ENCODE data around the gene ZNF793.
A peak's percentile ranks its signal among the peaks of the same experiment; 100 is the strongest.

ZNF793 gene

DNA sequence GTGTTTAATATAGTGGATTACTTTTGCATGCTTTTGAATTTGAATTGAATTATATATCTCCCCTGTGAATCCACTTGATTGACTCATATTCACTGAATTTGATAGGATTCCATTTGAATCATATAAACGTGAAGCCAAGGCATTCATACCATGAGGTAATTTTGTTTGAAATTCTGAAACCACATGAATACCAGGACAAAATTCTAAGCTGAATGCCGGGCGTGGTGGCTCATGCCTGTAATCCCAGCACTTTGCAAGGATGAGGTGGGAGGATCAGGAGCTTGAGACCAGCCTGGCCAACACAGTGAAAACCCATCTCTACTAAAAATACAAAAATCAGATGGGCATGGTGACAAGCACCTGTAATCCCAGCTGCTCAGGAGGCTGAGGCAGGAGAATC is 4.4 kb downstream of the ZNF793 start:
- Histone ChIP-seq H3K4me1 (ENCODE audit: control insufficient read depth, insufficient read depth, low read length) (no peaks in the 10 kb centered on the region), H3K9ac (ENCODE audit: low read length) (no peak overlapping the region), H3K9me3 (ENCODE audit: control insufficient read depth, low read length) (no peaks in the 10 kb centered on the region), H3K4me3 (ENCODE audit: low read length) (no peak overlapping the region), H3K27me3 (ENCODE audit: control insufficient read depth, insufficient read depth, low read length) (no peaks in the 10 kb centered on the region), H3K36me3 (ENCODE audit: control insufficient read depth, insufficient read depth, low read length) (no peaks in the 10 kb centered on the region)

DNA sequence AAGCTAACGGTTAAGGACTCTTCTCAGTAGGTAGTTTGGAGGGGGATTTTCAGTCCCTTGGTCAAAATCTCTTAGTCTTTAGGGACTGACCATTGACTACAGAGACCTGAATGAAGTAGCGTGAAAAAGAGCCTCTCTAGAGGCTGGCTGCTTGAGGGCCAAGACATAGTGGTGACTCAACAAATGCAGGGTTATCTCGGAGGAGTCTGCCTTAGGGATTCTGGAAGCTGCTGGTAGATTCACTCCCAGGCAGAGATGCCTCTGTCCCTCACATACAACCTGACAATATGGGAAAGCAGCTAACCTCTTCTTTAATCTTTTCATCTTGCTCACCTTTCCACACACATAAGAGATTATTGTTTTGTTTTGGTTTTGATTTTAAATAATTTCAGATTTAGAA is 5.1 kb downstream of the ZNF793 start:
- H3K4me1 ChIP-seq (ENCODE audit: control insufficient read depth, insufficient read depth, low read length): no peaks in the 10 kb centered on the region
- H3K4me3 ChIP-seq (ENCODE audit: low read length): no peak overlapping the region
- H3K9me3 ChIP-seq (ENCODE audit: control insufficient read depth, low read length): no peaks in the 10 kb centered on the region
- no peak overlapping the region for H3K9ac ChIP-seq (ENCODE audit: low read length)
- no peaks in the 10 kb centered on the region for H3K27me3 ChIP-seq (ENCODE audit: control insufficient read depth, insufficient read depth, low read length)
- H3K36me3 ChIP-seq (ENCODE audit: control insufficient read depth, insufficient read depth, low read length): no peaks in the 10 kb centered on the region

DNA sequence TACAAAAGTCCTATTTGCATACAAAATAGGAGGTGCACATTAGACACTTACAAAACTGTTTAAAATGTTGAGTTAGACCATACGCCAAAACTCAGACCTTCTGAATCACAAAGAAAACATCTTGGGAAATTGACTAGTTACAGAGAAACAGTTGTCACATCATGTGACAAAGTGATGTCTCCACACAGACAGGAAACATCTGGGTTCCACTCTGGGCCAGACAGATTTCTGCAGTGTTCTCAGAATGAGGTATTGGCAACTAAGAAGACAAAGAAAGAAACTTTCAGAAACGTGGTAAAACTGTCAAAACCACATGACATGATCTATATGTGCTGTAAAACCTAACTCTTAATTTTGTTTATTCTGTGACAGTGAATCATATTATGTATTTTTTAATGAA is 6.7 kb downstream of the ZNF793 start:
- Histone ChIP-seq H3K9ac (ENCODE audit: low read length) (no peak overlapping the region), H3K36me3 (ENCODE audit: control insufficient read depth, insufficient read depth, low read length) (no peaks in the 10 kb centered on the region), H3K4me1 (ENCODE audit: control insufficient read depth, insufficient read depth, low read length) (no peaks in the 10 kb centered on the region), H3K27me3 (ENCODE audit: control insufficient read depth, insufficient read depth, low read length) (no peaks in the 10 kb centered on the region), H3K9me3 (ENCODE audit: control insufficient read depth, low read length) (no peaks in the 10 kb centered on the region), H3K4me3 (ENCODE audit: low read length) (no peak overlapping the region)

DNA sequence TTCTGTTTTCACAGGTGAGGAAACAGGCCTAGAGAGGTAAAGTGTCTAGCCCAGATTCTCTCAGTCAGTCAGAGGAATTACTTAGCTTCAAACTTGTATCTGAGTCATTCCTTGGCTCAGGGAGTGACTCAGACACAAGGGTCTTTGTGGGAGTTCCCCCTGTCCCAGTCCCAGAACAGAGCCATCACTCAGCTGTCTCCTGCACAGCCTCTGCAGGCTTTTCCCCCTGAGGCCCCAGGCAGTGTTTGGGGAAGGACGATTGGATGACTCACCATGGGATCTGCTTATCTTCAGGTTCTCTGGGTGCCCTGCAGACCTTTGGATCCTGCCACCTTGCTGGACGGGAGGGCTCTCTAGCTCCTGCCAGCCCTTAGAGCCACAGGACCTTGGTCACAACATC is 13.2 kb downstream of the ZNF793 start:
- Histone ChIP-seq H3K9me3 (ENCODE audit: control insufficient read depth, low read length) (no peaks in the 10 kb centered on the region), H3K36me3 (ENCODE audit: control insufficient read depth, insufficient read depth, low read length) (peaks cover 6% of the 10 kb centered on the region), H3K27me3 (ENCODE audit: control insufficient read depth, insufficient read depth, low read length) (no peaks in the 10 kb centered on the region), H3K4me3 (ENCODE audit: low read length) (no peak overlapping the region), H3K4me1 (ENCODE audit: control insufficient read depth, insufficient read depth, low read length) (no peaks in the 10 kb centered on the region), H3K9ac (ENCODE audit: low read length) (no peak overlapping the region)

DNA sequence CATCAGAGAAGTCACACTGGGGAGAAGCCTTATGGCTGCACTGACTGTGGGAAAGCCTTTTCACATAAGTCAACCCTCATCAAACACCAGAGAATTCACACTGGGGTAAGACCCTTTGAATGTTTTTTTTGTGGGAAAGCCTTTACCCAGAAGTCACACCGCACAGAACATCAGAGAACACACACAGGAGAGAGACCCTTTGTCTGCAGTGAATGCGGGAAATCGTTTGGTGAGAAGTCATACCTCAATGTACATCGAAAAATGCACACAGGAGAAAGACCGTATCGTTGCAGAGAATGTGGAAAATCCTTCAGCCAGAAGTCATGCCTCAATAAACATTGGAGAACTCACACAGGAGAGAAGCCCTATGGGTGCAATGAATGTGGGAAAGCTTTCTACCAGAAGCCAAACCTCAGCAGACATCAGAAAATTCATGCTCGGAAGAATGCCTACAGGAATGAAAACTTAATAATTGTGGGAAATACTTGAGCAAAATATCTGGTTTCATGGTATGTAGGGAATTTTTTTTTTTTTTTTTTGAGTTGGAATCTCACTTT is 30.7 kb downstream of the ZNF793 start:
- H3K27me3 ChIP-seq (ENCODE audit: control insufficient read depth, insufficient read depth, low read length): no peaks in the 10 kb centered on the region
- no peak overlapping the region for H3K9ac ChIP-seq (ENCODE audit: low read length)
- peaks cover 12% of the 10 kb centered on the region for H3K36me3 ChIP-seq (ENCODE audit: control insufficient read depth, insufficient read depth, low read length)
- no peaks in the 10 kb centered on the region for H3K4me1 ChIP-seq (ENCODE audit: control insufficient read depth, insufficient read depth, low read length)
- H3K9me3 ChIP-seq (ENCODE audit: control insufficient read depth, low read length): peaks cover 15% of the 10 kb centered on the region
- H3K4me3 ChIP-seq (ENCODE audit: low read length): no peak overlapping the region

DNA sequence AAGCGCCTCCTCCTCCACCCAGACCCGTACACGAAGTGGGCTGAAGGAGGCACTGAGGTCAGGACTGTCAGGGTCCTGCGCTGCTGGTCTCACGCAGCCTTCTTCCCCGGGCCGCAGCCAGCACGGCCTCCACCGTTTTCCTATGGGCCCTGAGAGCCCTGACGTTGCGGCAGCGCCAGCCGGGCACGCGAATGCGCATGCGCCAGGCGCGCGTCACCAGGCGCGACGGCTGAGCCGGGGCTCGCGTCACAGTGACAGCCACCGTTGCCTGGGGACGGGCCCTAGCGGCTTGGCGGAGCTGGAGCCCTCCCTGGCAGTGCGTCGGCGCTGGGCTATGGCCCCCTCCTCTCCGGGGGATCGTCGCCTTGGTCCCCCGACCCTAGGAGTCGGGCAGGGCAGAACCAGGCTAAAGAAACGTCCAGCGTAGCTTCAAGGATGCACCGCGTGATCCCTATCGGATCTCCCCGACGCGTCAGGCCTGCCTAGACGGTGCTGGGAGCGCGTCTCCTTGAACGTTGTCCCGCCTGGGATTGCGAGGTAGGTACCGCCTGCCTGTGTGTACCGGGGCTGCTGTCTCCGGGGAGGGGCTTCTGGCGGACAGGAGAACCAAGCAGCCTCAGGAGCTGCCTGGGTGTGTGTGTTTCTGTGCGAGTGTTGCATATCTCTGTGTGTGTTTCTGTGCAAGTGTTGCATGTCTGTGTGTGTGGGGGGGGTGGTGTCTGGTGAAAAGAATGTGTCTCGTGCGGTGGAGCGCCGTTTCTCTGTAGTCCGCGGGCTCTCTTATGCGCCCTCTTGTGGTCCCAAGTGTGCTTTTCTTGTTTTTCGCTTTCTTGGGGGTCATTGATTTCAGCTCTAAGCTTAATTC is 44.6 kb downstream of the ZNF793 start:
- H3K4me3 ChIP-seq (ENCODE audit: low read length): peak overlapping the region; percentile 41
- no peak overlapping the region for H3K9ac ChIP-seq (ENCODE audit: low read length)
- H3K27me3 ChIP-seq (ENCODE audit: control insufficient read depth, insufficient read depth, low read length): no peaks in the 10 kb centered on the region
- no peaks in the 10 kb centered on the region for H3K36me3 ChIP-seq (ENCODE audit: control insufficient read depth, insufficient read depth, low read length)
- no peaks in the 10 kb centered on the region for H3K4me1 ChIP-seq (ENCODE audit: control insufficient read depth, insufficient read depth, low read length)
- peaks cover 28% of the 10 kb centered on the region for H3K9me3 ChIP-seq (ENCODE audit: control insufficient read depth, low read length)

DNA sequence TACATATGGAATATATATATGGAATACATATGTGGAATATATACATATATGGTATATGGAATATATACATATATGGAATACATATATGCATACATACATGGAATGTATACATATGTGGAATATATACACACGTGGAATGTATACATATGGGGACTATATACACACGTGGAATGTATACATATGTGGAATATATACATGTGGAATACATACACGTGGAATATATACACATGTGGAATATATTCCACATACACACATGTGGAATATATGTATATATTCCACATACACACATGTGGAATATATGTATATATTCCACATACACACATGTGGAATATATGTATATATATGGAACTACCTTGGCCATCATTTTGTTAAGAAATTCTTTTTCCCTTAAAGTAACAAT is 56.8 kb downstream of the ZNF793 start:
- H3K4me3 ChIP-seq (ENCODE audit: low read length): no peak overlapping the region
- H3K4me1 ChIP-seq (ENCODE audit: control insufficient read depth, insufficient read depth, low read length): no peaks in the 10 kb centered on the region
- H3K27me3 ChIP-seq (ENCODE audit: control insufficient read depth, insufficient read depth, low read length): no peaks in the 10 kb centered on the region
- H3K36me3 ChIP-seq (ENCODE audit: control insufficient read depth, insufficient read depth, low read length): no peaks in the 10 kb centered on the region
- no peak overlapping the region for H3K9ac ChIP-seq (ENCODE audit: low read length)
- H3K9me3 ChIP-seq (ENCODE audit: control insufficient read depth, low read length): peaks cover 39% of the 10 kb centered on the region

DNA sequence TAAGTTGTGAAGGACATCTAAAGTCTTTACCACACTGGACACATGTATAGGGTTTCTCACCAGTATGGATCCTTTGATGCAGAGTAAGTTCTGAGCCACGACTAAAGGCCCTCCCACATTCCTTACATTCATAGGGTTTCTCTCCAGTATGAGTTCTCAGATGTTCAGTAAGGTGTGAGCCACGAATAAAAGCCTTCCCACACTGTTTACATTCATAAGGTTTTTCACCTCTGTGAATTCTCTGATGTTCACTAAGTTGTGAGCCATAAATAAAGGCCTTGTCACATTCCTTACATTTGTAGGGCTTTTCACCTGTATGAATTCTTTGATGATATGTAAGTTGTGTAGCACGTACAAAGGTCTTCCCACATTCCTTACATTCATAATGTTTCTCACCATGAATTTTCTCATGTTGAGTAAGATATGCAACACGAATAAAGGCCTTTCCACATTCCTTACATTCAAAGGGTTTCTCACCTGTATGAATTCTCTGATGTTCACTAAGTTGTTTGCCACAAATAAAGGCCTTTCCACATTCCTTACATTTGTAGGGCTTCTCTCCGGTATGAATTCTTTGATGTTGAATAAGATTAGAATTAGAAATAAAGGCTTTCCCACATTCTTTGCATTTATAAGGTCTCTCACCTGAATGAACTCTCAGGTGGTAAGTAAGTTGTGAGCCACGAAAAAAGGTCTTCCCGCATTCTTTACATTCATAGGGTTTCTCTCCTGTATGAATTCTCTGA is 58.1 kb downstream of the ZNF793 start:
- Histone ChIP-seq H3K4me1 (ENCODE audit: control insufficient read depth, insufficient read depth, low read length) (no peaks in the 10 kb centered on the region), H3K27me3 (ENCODE audit: control insufficient read depth, insufficient read depth, low read length) (no peaks in the 10 kb centered on the region), H3K9ac (ENCODE audit: low read length) (no peak overlapping the region), H3K4me3 (ENCODE audit: low read length) (no peak overlapping the region), H3K9me3 (ENCODE audit: control insufficient read depth, low read length) (peaks cover 37% of the 10 kb centered on the region), H3K36me3 (ENCODE audit: control insufficient read depth, insufficient read depth, low read length) (no peaks in the 10 kb centered on the region)

DNA sequence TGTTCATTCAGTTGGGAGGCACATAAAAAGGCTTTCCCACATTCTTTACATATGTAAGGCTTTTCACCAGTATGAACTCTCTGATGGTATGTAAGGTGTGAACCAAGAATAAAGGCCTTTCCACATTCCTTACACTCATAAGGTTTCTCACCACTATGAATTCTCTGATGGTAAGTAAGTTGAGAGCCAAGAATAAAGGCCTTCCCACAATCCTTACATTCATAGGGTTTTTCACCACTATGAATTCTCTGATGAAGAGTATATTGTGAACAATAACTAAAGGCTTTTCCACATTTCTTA is 58.6 kb downstream of the ZNF793 start:
- Histone ChIP-seq H3K9me3 (ENCODE audit: control insufficient read depth, low read length) (peaks cover 39% of the 10 kb centered on the region), H3K27me3 (ENCODE audit: control insufficient read depth, insufficient read depth, low read length) (no peaks in the 10 kb centered on the region), H3K36me3 (ENCODE audit: control insufficient read depth, insufficient read depth, low read length) (no peaks in the 10 kb centered on the region), H3K4me3 (ENCODE audit: low read length) (no peak overlapping the region), H3K9ac (ENCODE audit: low read length) (no peak overlapping the region), H3K4me1 (ENCODE audit: control insufficient read depth, insufficient read depth, low read length) (no peaks in the 10 kb centered on the region)

DNA sequence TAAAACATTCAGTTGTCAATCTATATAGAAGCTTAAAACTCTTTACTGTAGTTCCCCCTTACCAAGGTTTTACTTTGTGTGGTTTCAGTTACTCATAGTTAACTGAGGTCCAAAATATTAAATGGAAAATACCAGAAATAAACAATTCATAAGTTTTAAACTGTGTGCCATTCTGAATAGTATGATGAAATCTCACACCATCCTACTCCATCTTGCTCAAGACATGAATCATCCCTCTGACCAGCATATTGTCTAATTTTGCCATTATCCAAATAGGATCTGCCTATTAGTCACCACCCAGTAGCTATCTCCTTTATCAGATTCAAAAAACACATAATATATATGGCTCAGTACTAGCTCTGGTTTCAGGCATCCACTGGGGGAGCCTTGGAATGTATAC is 65.5 kb downstream of the ZNF793 start:
- H3K36me3 ChIP-seq (ENCODE audit: control insufficient read depth, insufficient read depth, low read length): peaks cover 7% of the 10 kb centered on the region
- H3K27me3 ChIP-seq (ENCODE audit: control insufficient read depth, insufficient read depth, low read length): no peaks in the 10 kb centered on the region
- peaks cover 15% of the 10 kb centered on the region for H3K9me3 ChIP-seq (ENCODE audit: control insufficient read depth, low read length)

DNA sequence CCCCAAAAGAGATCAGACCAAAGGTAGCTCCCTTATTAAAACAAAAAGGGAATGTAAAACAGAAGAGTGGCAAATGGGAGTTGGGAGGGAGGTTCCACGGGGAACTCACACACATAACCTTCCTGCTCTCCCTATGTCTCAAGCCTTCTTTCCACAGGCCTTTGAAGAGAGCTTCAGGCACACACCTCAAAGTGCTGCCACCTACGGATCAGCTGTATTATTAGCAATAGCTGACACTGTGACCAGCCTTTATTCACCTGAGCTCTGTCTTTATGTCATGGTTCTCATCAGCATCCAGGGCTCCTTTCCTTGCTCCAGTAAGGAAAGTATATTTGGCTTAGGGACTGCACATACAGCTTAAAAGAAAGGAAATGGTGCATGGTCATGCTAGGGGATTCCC is 76.6 kb downstream of the ZNF793 start:
- Histone ChIP-seq H3K36me3 (ENCODE audit: control insufficient read depth, insufficient read depth, low read length) (peaks cover 10% of the 10 kb centered on the region), H3K4me3 (ENCODE audit: low read length) (no peak overlapping the region), H3K9me3 (ENCODE audit: control insufficient read depth, low read length) (peaks cover 33% of the 10 kb centered on the region), H3K4me1 (ENCODE audit: control insufficient read depth, insufficient read depth, low read length) (no peaks in the 10 kb centered on the region), H3K27me3 (ENCODE audit: control insufficient read depth, insufficient read depth, low read length) (no peaks in the 10 kb centered on the region), H3K9ac (ENCODE audit: low read length) (no peak overlapping the region)

More for the DNA sequence above, 65.5 kb downstream of the ZNF793 start:
- Histone ChIP-seq H3K9ac (ENCODE audit: low read length) (no peak overlapping the region), H3K4me3 (ENCODE audit: low read length) (no peak overlapping the region), H3K4me1 (ENCODE audit: control insufficient read depth, insufficient read depth, low read length) (no peaks in the 10 kb centered on the region)

All from mucosa of stomach (tissue), 1 donor.